NCI-H2196 treated with DMSO at 0.1 percent for 48 hours (cell line): ENCODE measurements around the gene CPNE2.
A peak's percentile ranks its signal among the peaks of the same experiment; 100 is the strongest.
"Not testable (repeated sequence)": the region's sequence is repeated elsewhere in the genome, so short reads cannot be mapped to it uniquely, and the experiment has no call there.

Experiments used
- DNase-seq: peaks from one replicate; lab custom pipeline; 2025; ENCODE audit not compliant: unreplicated experiment; lab: John Stamatoyannopoulos, UW

The CPNE2 gene

GRCh38 chr16:57069053-57069452 is 23.3 kb upstream of the CPNE2 start:
- DNase-seq: no peak

GRCh38 chr16:57069635-57070370 is 22.6 kb upstream of the CPNE2 start:
- no peak for DNase-seq

GRCh38 chr16:57070424-57070823 is 22.0 kb upstream of the CPNE2 start:
- DNase-seq: no peak

- DNase-seq: not testable (repeated sequence)
Measured at GRCh38 chr16:57071081-57071732, 21.2 kb upstream of the CPNE2 start.

- DNase-seq: no peak
Measured at GRCh38 chr16:57071831-57072582, 20.4 kb upstream of the CPNE2 start.

GRCh38 chr16:57072616-57073275 is 19.6 kb upstream of the CPNE2 start:
- DNase-seq: no peak

- no peak for DNase-seq
Measured at GRCh38 chr16:57077714-57078113, 14.7 kb upstream of the CPNE2 start.

- no peak for DNase-seq
Measured at GRCh38 chr16:57081744-57082143, 10.6 kb upstream of the CPNE2 start.

GRCh38 chr16:57082664-57083063 is 9.7 kb upstream of the CPNE2 start:
- DNase-seq: no peak

- DNase-seq: no peak
Measured at GRCh38 chr16:57083485-57084126, 8.8 kb upstream of the CPNE2 start.

- DNase-seq: peak; percentile 11
Measured at GRCh38 chr16:57084257-57084770, 8.1 kb upstream of the CPNE2 start.

- no peak for DNase-seq
Measured at GRCh38 chr16:57084996-57085395, 7.4 kb upstream of the CPNE2 start.

GRCh38 chr16:57087003-57087402 is 5.4 kb upstream of the CPNE2 start:
- no peak for DNase-seq

- DNase-seq: no peak
Measured at GRCh38 chr16:57089406-57089805, 3.0 kb upstream of the CPNE2 start.

GRCh38 chr16:57091200-57091974 is 996 bp upstream of the CPNE2 start:
- DNase-seq: no peak

GRCh38 chr16:57092786-57093411 is 516 bp downstream of the CPNE2 start:
- DNase-seq: no peak

GRCh38 chr16:57093666-57094564 is 1.5 kb downstream of the CPNE2 start:
- DNase-seq: no peak

GRCh38 chr16:57094911-57095310 is 2.5 kb downstream of the CPNE2 start:
- DNase-seq: no peak

GRCh38 chr16:57096192-57096591 is 3.8 kb downstream of the CPNE2 start:
- no peak for DNase-seq
